Measurements from ENCODE around the gene MYO7B. TPM values are rescaled to one million over a fixed set of nuclear protein-coding genes. Genes with fewer than 3 reads are reported as not detected.

Gene MYO7B
- total RNA-seq, result under 1 TPM in 3 of 4 donors, not detected in 1; 0.07 to 0.83 (median 0.51) TPM

DNA sequence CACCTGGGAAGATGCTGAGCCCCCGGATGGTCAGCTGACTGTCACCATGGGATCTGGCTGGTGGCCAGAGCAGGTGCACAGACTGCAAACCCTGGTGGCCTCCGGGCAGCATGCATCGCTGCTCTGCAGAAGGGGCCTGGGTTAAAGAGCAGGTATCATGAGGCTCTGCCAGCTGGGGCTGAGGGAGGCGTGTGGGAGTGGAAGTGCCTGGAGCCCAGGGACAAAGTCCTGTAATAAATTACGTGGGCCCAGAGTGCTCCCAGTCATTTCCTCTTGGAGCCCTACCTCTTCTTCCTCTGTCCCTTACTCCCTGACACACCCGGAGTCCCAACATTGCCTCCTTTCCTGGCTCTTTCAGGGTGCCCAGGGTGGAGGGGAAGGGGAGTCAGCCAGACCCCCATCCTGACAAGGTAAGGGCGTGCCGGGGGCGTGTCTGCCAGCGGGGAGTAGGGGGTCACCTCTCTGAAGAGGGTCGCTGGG is at the start of gene MYO7B:
Gene MYO7B (plus strand): TSS at position 262 of the 480 bp plus-strand sequence. CDS start 24,040 bp downstream, outside the sequence.
- Histone ChIP-seq H3K36me3 (no peaks in the 10 kb centered on the region), H3K4me3 (no peak within 1 kb of the TSS), H3K4me1 (no peaks in the 10 kb centered on the region), H3K27ac (no peak within 1 kb of the TSS), H3K27me3 (no peaks in the 10 kb centered on the region), H3K9me3 (no peaks in the 10 kb centered on the region)
- ATAC-seq (no peak), DNase-seq (no peak)
- intact Hi-C loops (cut with DNase I; ENCODE audit: low total_unique reads), result no loop called here
- no peak for TF ChIP-seq POLR2A (IDR thresholded peaks at IDR 0.05)
- TF ChIP-seq, protein P1, sequence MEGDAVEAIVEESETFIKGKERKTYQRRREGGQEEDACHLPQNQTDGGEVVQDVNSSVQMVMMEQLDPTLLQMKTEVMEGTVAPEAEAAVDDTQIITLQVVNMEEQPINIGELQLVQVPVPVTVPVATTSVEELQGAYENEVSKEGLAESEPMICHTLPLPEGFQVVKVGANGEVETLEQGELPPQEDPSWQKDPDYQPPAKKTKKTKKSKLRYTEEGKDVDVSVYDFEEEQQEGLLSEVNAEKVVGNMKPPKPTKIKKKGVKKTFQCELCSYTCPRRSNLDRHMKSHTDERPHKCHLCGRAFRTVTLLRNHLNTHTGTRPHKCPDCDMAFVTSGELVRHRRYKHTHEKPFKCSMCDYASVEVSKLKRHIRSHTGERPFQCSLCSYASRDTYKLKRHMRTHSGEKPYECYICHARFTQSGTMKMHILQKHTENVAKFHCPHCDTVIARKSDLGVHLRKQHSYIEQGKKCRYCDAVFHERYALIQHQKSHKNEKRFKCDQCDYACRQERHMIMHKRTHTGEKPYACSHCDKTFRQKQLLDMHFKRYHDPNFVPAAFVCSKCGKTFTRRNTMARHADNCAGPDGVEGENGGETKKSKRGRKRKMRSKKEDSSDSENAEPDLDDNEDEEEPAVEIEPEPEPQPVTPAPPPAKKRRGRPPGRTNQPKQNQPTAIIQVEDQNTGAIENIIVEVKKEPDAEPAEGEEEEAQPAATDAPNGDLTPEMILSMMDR (IDR thresholded peaks at IDR 0.05 in 4 of 5, conservative IDR thresholded peaks at IDR 0.05 in 1 of 5), result no peak
- in situ Hi-C loops (cut with MboI; ENCODE audit: low sequenced_read_pairs in 4 of 4), result no loop called here

GRCh38 chr2:127485694-127486071 is 49.8 kb upstream of the MYO7B start:
- peaks cover 0 to 85% of the 10 kb centered on the region in 2 donors for H3K36me3 ChIP-seq
- no peaks in the 10 kb centered on the region for H3K27me3 ChIP-seq
- TF ChIP-seq POLR2A (IDR thresholded peaks at IDR 0.05), result no peak
- TF ChIP-seq, protein P1 (IDR thresholded peaks at IDR 0.05 in 4 of 5, conservative IDR thresholded peaks at IDR 0.05 in 1 of 5), result no peak
- no peaks in the 10 kb centered on the region for H3K9me3 ChIP-seq
- no peak overlapping the region for H3K27ac ChIP-seq
- in situ Hi-C loops (cut with MboI; ENCODE audit: low sequenced_read_pairs in 4 of 4), result loop anchor here in 2 of 4 donors (10.0 to 25.0 kb wide), 2 partner anchors 148 to 151 kb away; no protein-coding TSS in a partner anchor
- no peak for ATAC-seq
- H3K4me1 ChIP-seq, result no peaks in the 10 kb centered on the region
- intact Hi-C loops (cut with DNase I; ENCODE audit: low total_unique reads), result no loop called here
- H3K4me3 ChIP-seq, result no peak overlapping the region
- DNase-seq, result no peak

DNA sequence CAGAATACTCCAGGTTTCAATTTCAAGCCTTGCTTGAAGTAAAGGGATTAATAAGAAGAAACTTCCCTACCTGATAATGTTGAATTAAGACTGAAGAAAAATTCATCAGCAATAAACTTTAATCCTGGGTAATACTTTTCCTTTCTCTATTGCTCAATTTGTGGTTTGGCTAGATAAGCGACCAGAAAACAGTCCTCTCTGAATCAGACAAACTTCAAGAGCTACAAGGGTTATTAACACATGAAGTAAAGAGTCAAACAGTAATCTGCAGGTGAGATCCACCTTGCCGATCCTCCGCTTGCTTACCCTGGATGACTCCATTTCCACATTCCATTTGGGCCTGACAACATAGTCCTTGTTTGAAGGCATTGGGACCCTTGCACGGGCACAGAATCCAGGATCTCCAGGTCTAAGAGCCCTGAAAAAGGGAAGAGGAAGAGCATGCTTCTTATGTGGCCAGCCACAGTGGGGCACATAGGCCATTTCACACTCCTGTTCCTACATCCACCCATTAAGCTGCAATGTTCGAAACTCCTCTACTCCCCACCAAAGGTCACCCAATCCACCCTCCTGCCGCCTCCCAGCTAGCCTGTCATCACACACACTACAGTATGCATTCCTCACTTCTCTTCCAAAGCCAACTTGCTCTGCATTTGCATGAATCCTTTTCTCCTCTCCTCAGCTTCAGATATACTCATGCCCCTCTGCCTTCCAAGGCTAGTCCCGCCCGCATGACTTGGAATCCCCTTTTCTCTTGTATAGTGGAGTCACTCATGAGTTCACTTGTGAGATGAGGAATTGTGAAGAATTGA is 49.0 kb upstream of the MYO7B start:
- H3K27me3 ChIP-seq, result no peaks in the 10 kb centered on the region
- intact Hi-C loops (cut with DNase I; ENCODE audit: low total_unique reads), result no loop called here
- in situ Hi-C loops (cut with MboI; ENCODE audit: low sequenced_read_pairs in 4 of 4), result loop anchor here in 2 of 4 donors (10.0 to 25.0 kb wide), 2 partner anchors 149 to 152 kb away; no protein-coding TSS in a partner anchor
- TF ChIP-seq POLR2A (IDR thresholded peaks at IDR 0.05), result no peak
- TF ChIP-seq, protein P1 (IDR thresholded peaks at IDR 0.05 in 4 of 5, conservative IDR thresholded peaks at IDR 0.05 in 1 of 5), result no peak
- H3K4me3 ChIP-seq, result no peak overlapping the region
- no peak for DNase-seq
- ATAC-seq, result no peak
- no peaks in the 10 kb centered on the region for H3K4me1 ChIP-seq
- H3K27ac ChIP-seq, result no peak overlapping the region
- no peaks in the 10 kb centered on the region for H3K9me3 ChIP-seq
- peaks cover 0 to 84% of the 10 kb centered on the region in 2 donors for H3K36me3 ChIP-seq

- Histone ChIP-seq H3K36me3 (peaks cover 0 to 96% of the 10 kb centered on the region in 2 donors), H3K4me1 (no peaks in the 10 kb centered on the region), H3K27ac (no peak overlapping the region), H3K9me3 (no peaks in the 10 kb centered on the region), H3K27me3 (no peaks in the 10 kb centered on the region), H3K4me3 (no peak overlapping the region)
- no peak for ATAC-seq
- intact Hi-C loops (cut with DNase I; ENCODE audit: low total_unique reads), result no loop called here
- no peak for DNase-seq
- in situ Hi-C loops (cut with MboI; ENCODE audit: low sequenced_read_pairs in 4 of 4), result loop anchor here in 1 of 4 donors (25.0 kb wide), 1 partner anchor 153 kb away; no protein-coding TSS in a partner anchor
- no peak for TF ChIP-seq POLR2A (IDR thresholded peaks at IDR 0.05)
- TF ChIP-seq, protein P1 (IDR thresholded peaks at IDR 0.05 in 4 of 5, conservative IDR thresholded peaks at IDR 0.05 in 1 of 5), result no peak
Observed at GRCh38 chr2:127490283-127490682, 45.2 kb upstream of the MYO7B start.
